Mononuclear cell (primary cell): Measurements from ENCODE around the gene CHST11. TPM values are rescaled to one million over a fixed set of nuclear protein-coding genes. Genes with fewer than 3 reads are reported as not detected.

Experiments
- H3K27me3 ChIP-seq: 2 replicates; pipeline ENCODE4 v1.6.0; 2011; ENCODE audit warnings: low read length, control low read depth; ENCODE audit not compliant: insufficient read depth
- H3K4me1 ChIP-seq: 2 replicates; pipeline ENCODE4 v1.5.1; 2011; ENCODE audit warnings: mild to moderate bottlenecking, low read length, control low read depth; ENCODE audit not compliant: insufficient read depth
- H3K4me3 ChIP-seq: 2 replicates; pipeline ENCODE4 v1.5.1; 2011; ENCODE audit warnings: mild to moderate bottlenecking, low read length, moderate library complexity
- H3K9me3 ChIP-seq: 2 replicates; pipeline ENCODE4 v1.5.1; 2011; ENCODE audit warnings: low read depth, mild to moderate bottlenecking, control low read depth, low read length
- total RNA-seq: library from RNA; depleted of rRNA; stranded (reverse); fragments of >200 nt; gene quantifications from one replicate; pipeline ENCODE4 v1.2.3, GENCODE V29; 2012

Gene CHST11
- total RNA-seq, 1 donor, result 83.7 TPM

DNA sequence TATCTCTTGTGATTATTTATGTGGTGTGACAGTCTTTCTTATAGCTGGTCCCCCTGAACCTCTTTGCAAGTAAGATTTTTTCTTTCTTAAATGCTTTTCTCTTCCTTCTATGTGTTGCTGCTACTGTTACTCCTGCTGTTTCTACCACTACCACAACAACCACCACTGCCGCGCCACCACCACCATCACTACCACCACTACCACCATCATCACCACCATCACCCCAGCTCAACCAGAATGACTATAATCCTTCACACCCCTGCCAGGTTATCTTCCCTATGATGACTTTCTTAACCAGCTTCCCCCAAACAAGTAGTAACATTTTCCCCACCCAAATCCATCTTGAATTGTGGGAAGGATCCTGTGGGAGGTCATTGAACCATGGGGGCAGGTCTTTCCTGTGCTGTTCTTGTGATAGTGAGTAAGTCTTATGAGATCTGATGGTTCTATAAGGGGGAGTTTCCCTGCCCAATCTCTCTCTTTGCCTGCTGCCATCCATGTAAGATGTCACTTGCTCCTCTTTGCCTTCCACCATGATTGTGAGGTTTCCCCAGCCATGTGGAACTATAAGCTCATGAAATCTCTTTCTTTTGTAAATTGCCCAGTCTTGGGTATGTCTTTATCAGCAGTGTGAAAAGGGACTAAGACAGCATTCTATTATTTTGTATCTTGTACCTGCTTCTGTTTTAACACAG is 52.2 kb downstream of the CHST11 start:
- Histone ChIP-seq H3K27me3 (no peaks in the 10 kb centered on the region), H3K9me3 (no peaks in the 10 kb centered on the region), H3K4me3 (no peak overlapping the region), H3K4me1 (peaks cover 76% of the 10 kb centered on the region)

DNA sequence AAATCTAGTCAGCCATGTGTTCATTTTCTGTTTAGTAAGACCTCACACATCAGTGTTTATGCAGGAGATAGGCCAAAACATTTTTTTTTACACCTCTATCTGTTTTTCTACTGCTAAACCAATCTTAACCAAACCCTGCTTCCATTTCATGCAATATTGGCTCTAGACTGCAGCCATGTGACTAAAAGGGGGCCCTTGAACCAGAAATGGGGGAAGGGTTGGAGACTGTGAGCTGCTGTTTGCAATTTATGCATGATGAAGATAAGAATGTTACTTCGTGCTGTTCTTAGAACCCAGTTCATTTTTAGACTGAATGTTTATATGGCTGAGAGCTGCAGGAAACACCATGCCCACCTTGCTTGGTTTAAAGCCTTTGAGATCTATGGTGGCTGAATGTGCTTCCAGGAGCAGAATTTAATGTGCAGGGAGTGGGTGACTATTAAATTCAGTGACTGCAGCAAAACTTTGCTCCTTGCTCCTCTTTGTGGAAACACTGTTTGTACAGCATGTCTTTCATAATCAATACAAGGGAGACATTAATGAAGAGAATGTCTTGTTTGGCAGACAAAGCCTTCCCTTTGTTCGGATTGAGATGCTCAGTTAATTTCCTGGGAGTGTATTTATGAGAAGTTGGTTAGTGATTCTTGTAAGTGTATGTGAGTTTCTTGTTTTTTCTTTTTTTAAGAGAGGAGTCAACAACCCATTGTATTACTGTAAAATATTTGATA is 53.6 kb downstream of the CHST11 start:
- Histone ChIP-seq H3K4me3 (no peak overlapping the region), H3K4me1 (peaks cover 67% of the 10 kb centered on the region), H3K27me3 (no peaks in the 10 kb centered on the region), H3K9me3 (no peaks in the 10 kb centered on the region)

DNA sequence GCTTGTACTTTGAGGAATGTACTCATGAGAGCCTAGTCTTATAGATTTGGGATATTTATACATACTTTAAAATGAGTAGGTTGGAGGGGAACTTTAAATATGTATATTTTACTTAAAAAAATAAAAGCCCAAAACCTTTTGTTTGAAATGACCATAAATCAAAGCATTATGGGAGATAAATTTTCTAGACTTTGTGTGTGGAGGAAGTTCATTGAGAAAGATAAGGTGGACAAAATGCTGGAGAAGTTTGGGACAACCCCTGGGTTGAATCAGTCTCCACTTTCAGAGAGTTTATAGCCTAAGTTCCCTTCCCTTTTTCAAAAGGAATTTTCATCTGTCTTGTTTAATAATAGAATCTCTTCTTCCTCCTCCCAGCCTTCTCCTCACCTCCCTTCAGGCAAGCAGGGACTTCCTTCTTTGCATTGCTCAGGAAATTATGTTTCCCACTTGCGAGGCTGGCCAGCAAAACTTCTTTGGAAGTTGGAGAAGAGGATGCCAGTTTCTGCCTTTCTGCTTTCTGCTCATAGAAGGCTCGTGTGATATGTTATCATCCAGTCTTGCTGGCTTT is 54.2 kb downstream of the CHST11 start:
- Histone ChIP-seq H3K4me1 (peaks cover 71% of the 10 kb centered on the region), H3K27me3 (no peaks in the 10 kb centered on the region), H3K4me3 (no peak overlapping the region), H3K9me3 (no peaks in the 10 kb centered on the region)

GRCh38 chr12:104513681-104514080 is 56.9 kb downstream of the CHST11 start:
- Histone ChIP-seq H3K9me3 (no peaks in the 10 kb centered on the region), H3K27me3 (no peaks in the 10 kb centered on the region), H3K4me1 (peaks cover 58% of the 10 kb centered on the region), H3K4me3 (no peak overlapping the region)

GRCh38 chr12:104514092-104514810 is 57.5 kb downstream of the CHST11 start:
- H3K4me3 ChIP-seq, result no peak overlapping the region
- H3K27me3 ChIP-seq, result no peaks in the 10 kb centered on the region
- H3K9me3 ChIP-seq, result no peaks in the 10 kb centered on the region
- H3K4me1 ChIP-seq, result peaks cover 57% of the 10 kb centered on the region

DNA sequence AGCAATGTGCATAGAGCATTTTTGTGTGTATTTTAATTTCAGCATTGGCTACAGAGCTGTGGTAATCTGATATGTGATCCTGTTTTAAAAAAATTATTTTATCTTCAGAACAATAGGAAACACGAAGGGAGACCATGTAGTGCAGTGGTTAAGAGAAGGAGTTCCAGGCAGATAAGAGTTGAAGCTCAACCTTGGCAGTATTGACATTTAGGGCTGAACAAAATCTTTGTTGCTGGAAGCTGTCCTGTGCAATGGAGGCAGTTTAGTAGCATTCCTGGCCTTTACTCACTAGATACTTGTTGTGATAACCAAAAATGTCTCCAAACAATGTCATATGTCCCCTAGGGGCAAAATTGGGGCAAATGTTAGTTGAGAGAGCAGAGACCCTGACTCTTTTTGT is 59.2 kb downstream of the CHST11 start:
- Histone ChIP-seq H3K27me3 (no peaks in the 10 kb centered on the region), H3K4me3 (no peak overlapping the region), H3K4me1 (peaks cover 57% of the 10 kb centered on the region), H3K9me3 (no peaks in the 10 kb centered on the region)

DNA sequence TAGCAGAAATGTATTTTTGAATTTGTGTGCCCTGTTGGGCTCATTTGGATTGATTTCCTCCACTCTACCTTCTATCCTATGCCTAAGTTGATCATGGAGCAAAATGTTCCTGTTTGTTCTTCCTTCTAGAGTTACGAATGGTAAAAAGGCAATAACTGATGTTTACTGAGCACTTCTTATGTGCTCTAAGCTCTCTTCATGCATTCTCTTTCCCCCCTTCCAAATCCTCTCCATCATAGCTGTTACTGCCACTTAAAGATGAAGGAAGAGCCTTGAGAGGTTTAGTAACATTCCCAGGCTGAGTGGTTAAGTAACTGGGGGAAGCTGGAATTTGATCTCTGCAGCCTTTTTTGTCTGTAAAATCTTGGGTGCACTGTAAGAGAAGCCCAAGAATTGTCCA is 60.1 kb downstream of the CHST11 start:
- no peak overlapping the region for H3K4me3 ChIP-seq
- no peaks in the 10 kb centered on the region for H3K9me3 ChIP-seq
- peaks cover 57% of the 10 kb centered on the region for H3K4me1 ChIP-seq
- H3K27me3 ChIP-seq, result no peaks in the 10 kb centered on the region

DNA sequence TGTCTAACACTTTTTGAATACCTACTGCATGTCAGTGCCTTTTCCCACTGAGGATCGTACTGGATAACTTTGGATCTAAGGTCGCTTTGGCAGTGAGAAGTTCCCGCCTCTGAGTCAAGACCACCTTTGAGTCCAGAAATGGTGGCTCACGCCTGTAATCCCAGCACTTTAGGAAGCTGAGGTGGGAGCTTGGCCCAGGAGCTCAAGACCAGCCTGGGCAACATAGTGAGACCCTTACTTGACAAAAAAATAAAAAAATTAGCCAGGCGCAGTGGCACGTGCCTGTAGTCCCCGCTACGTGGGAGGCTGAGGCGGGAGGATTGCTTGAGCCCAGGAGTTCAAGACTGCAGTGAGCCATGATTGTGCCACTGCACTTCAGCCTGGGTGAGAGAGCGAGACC is 61.1 kb downstream of the CHST11 start:
- peaks cover 68% of the 10 kb centered on the region for H3K4me1 ChIP-seq

DNA sequence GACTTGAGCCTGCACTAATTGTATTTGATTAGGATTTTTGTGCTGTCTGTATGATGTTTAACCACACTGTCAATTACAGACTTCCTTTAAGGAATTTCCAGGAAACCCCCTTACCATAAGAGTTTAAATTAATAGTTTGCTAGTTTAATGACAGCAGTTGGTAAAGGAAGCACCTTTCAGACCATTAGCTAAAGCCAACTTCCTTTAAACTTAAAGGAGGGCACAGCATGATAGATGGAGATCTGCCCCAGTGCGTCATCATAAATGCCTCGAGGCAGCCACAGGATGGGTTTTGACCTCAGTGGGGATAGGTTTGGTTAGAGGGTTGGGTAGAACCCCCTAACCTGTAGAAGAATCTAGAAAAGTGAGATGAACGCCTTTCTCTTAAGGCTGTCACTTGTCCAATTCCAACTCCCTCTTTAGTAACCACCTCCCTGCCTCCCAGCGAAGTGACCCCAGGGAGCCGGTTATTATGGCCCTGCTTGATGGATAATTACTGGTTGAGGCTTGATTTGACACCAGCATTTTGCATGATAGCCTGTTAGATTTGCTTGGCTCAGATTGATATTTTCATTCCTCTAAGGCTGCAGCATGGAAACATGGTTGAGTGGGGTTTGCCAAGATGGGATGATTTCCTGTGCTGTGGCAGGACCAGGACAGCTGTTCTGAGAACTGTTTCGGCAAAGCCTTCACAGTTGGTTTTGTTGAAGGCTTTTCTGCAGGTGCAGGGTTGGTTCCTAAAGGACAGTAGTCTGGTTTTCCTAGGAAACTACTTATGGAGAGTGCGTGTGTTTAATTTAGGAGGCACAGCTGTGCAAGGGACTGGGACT is 62.7 kb downstream of the CHST11 start:
- H3K9me3 ChIP-seq, result no peaks in the 10 kb centered on the region
- H3K4me1 ChIP-seq, result peaks cover 78% of the 10 kb centered on the region
- no peak overlapping the region for H3K4me3 ChIP-seq
- no peaks in the 10 kb centered on the region for H3K27me3 ChIP-seq

More for the DNA sequence above, 61.1 kb downstream of the CHST11 start:
- Histone ChIP-seq H3K27me3 (no peaks in the 10 kb centered on the region), H3K4me3 (no peak overlapping the region), H3K9me3 (no peaks in the 10 kb centered on the region)

GRCh38 chr12:104520242-104520900 is 63.6 kb downstream of the CHST11 start:
- H3K4me1 ChIP-seq, result peaks cover 77% of the 10 kb centered on the region

DNA sequence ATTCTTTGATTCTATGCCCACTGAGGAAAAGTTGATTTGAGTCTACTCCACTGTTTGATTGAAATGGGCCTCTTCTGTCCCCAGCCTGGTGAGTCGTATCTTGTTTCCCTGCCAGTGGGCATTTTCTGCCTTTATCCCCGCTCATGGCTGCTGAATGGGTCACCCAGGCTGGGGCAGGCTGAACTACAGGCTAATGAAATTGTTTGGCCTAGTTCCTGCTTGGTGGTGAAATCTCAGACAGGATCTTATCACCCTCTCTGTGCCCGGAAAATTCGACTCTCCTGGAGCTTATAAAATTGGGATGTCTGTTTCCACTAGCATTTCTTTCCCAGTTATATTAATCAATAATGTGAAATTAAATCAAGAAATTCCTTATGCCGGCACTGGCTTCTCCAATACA is 65.0 kb downstream of the CHST11 start:
- peaks cover 70% of the 10 kb centered on the region for H3K4me1 ChIP-seq
- H3K27me3 ChIP-seq, result no peaks in the 10 kb centered on the region
- no peak overlapping the region for H3K4me3 ChIP-seq
- no peaks in the 10 kb centered on the region for H3K9me3 ChIP-seq

More at GRCh38 chr12:104520242-104520900, 63.6 kb downstream of the CHST11 start:
- H3K27me3 ChIP-seq, result no peaks in the 10 kb centered on the region
- no peaks in the 10 kb centered on the region for H3K9me3 ChIP-seq
- H3K4me3 ChIP-seq, result no peak overlapping the region

GRCh38 chr12:104522985-104523722 is 66.4 kb downstream of the CHST11 start:
- Histone ChIP-seq H3K27me3 (no peaks in the 10 kb centered on the region), H3K4me1 (peaks cover 64% of the 10 kb centered on the region), H3K9me3 (no peaks in the 10 kb centered on the region), H3K4me3 (no peak overlapping the region)

DNA sequence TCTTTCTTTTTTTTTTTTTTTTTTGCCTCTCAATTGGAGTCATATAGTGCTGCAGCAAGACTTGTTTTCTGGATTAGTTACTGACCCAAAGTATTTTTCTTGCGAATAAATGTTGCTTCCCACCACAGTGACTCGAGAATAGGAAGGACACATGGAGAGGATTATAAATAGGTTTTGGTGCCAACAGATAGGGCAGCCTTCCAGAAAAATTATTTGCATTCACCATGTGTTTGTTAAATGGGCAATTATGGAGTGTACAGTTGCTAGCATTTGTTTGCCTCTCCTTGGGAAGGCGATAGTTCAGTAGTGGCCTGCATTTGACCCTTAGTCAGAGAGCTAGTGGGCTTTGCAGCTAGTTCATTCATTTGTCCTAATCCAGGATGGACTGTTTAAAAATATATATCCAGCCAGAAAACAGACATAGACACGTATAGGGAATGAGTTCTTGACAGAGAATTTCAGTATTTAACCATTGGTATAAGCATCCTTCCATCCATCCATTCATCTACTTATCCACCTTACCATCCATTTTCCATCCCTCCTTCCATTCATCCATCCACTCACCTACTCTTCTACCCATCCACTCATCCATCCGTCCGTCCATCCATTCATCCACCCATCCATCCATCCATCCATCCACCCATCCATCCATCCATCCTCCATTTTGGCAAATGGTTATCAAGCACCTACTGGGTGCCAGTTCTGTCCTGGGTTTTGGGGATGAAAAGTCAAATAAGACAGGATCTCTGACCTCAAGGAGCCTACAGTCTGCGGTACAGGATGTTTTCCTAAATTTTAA is 67.5 kb downstream of the CHST11 start:
- Histone ChIP-seq H3K4me1 (peaks cover 57% of the 10 kb centered on the region), H3K9me3 (no peaks in the 10 kb centered on the region), H3K4me3 (no peak overlapping the region), H3K27me3 (no peaks in the 10 kb centered on the region)
